H1 (cell line): Measurements from ENCODE around the gene CCL8. TPM values are rescaled to one million over a fixed set of nuclear protein-coding genes. Genes with fewer than 3 reads are reported as not detected.

ENCODE experiments used
- CTCF ChIA-PET: fragments of 300-600 bp; sonication (Branson Sonifier 250); formaldehyde crosslinking; loops from one replicate; lab custom pipeline; 2021; ENCODE audit not compliant: partially characterized antibody; lab: Charles Lee
- POLR2A ChIA-PET: fragments of 300-600 bp; sonication (Branson Sonifier 250); formaldehyde crosslinking; loops from one replicate; lab custom pipeline; 2021; ENCODE audit warnings: inconsistent platforms; ENCODE audit not compliant: partially characterized antibody; lab: Charles Lee
- DNase-seq, 2 experiments: peaks; one replicate each; pipeline versions ENCODE4 v3.0.0 to v3.0.0-alpha.2; 2010 to 2022; ENCODE audit warnings: low spot score in 2 of 2, low read depth in 1 of 2, mixed read lengths in 1 of 2
- FAIRE-seq: peaks from 2 replicates; lab custom pipeline; 2011; peaks lifted over from hg19 to GRCh38; lab: Jason Lieb, UNC
- H2AFZ ChIP-seq: 2 replicates; pipeline ENCODE4 v1.8.1; 2012; ENCODE audit warnings: low read length, inconsistent platforms
- H2AK5ac ChIP-seq: 2 replicates; pipeline ENCODE4 v1.6.1; 2013; ENCODE audit warnings: low read depth, low read length
- H2BK120ac ChIP-seq: replicated peaks from 2 replicates; pipeline ENCODE3; 2013; ENCODE audit warnings: low read depth, low read length, inconsistent platforms
- H2BK12ac ChIP-seq: 2 replicates; pipeline ENCODE4 v1.6.1; 2013; ENCODE audit warnings: low read depth, low read length
- H2BK15ac ChIP-seq: 2 replicates; pipeline ENCODE4 v1.6.1; 2013; ENCODE audit warnings: low read length
- H2BK20ac ChIP-seq: 2 replicates; pipeline ENCODE4 v1.6.1; 2013; ENCODE audit warnings: low read length
- H2BK5ac ChIP-seq: 2 replicates; pipeline ENCODE4 v1.6.1; 2013; ENCODE audit warnings: low read depth, low read length
- H3K14ac ChIP-seq: 2 replicates; pipeline ENCODE4 v1.6.1; 2013; ENCODE audit warnings: inconsistent platforms; ENCODE audit not compliant: insufficient read length
- H3K18ac ChIP-seq: 2 replicates; pipeline ENCODE4 v1.6.1; 2013; ENCODE audit warnings: low read length; ENCODE audit errors: extremely low read depth
- H3K23ac ChIP-seq: 2 replicates; pipeline ENCODE4 v1.6.1; 2013; ENCODE audit warnings: inconsistent platforms; ENCODE audit not compliant: insufficient read length
- H3K23me2 ChIP-seq: 2 replicates; pipeline ENCODE4 v1.6.1; 2013; ENCODE audit warnings: low read depth, low read length
- H3K27ac ChIP-seq: 2 replicates; pipeline ENCODE4 v1.6.1; 2011; ENCODE audit warnings: low read depth, low read length, inconsistent platforms
- H3K27me3 ChIP-seq, 4 experiments: replicated peaks in 1 of 4; 1 replicate in 1 of 4; 2 replicates in 3 of 4; pipeline versions ENCODE4 v1.6.1 to v1.8.1; 2011 to 2013; ENCODE audit warnings: low read length in 3 of 4, mild to moderate bottlenecking in 3 of 4, inconsistent platforms in 2 of 4, mixed read lengths in 2 of 4, moderate library complexity in 1 of 4; ENCODE audit not compliant: control insufficient read depth in 3 of 4, insufficient read depth in 3 of 4; ENCODE audit errors: extremely low read depth in 1 of 4
- H3K36me3 ChIP-seq, 4 experiments: 2 replicates each; pipeline versions ENCODE4 v1.6.1 to v1.8.1; 2011 to 2013; ENCODE audit warnings: mild to moderate bottlenecking in 4 of 4, low read length in 3 of 4, moderate library complexity in 2 of 4, control low read depth in 1 of 4, inconsistent platforms in 1 of 4; ENCODE audit not compliant: insufficient read depth in 4 of 4, control insufficient read depth in 2 of 4
- H3K4ac ChIP-seq: replicated peaks from 2 replicates; pipeline ENCODE3; 2013; ENCODE audit warnings: low read length, low read depth, mixed read lengths, inconsistent platforms; ENCODE audit not compliant: insufficient read length
- H3K4me1 ChIP-seq, 4 experiments: replicated peaks in 1 of 4; 1 replicate in 1 of 4; 2 replicates in 3 of 4; pipeline versions ENCODE4 v1.6.1 to v1.8.1; 2011 to 2013; ENCODE audit warnings: low read length in 3 of 4, inconsistent platforms in 2 of 4, mixed read lengths in 1 of 4; ENCODE audit not compliant: insufficient read depth in 4 of 4, control insufficient read depth in 3 of 4
- H3K4me2 ChIP-seq, 2 experiments: 2 replicates each; pipeline versions ENCODE4 v1.6.1 to v1.8.1; 2011 to 2013; ENCODE audit warnings: low read depth in 2 of 2, low read length in 2 of 2, control low read depth in 1 of 2, inconsistent platforms in 1 of 2, mild to moderate bottlenecking in 1 of 2; ENCODE audit not compliant: insufficient read depth in 1 of 2
- H3K4me3 ChIP-seq, 4 experiments: fragments of 200-600, 300-600 bp in 1 of 4; sonication (generic), shearing (Covaris generic), sonication (Bioruptor Twin) in 1 of 4; 2 replicates each; pipeline versions ENCODE4 v1.5.1 to v1.8.1; 2011 to 2016; ENCODE audit warnings: low read length in 4 of 4, low read depth in 3 of 4, control low read depth in 2 of 4, inconsistent platforms in 2 of 4, mild to moderate bottlenecking in 2 of 4, mixed read lengths in 1 of 4, moderate library complexity in 1 of 4; ENCODE audit not compliant: insufficient read depth in 2 of 4; ENCODE audit errors: extremely low read depth in 1 of 4
- H3K56ac ChIP-seq: replicated peaks from 2 replicates; pipeline ENCODE3; 2013; ENCODE audit warnings: low read depth, mild to moderate bottlenecking, mixed read lengths, low read length, inconsistent platforms; ENCODE audit not compliant: insufficient read length
- H3K79me1 ChIP-seq: 2 replicates; pipeline ENCODE4 v1.6.1; 2013; ENCODE audit warnings: low read depth, low read length, control low read depth
- H3K79me2 ChIP-seq, 2 experiments: 2 replicates each; pipeline versions ENCODE4 v1.6.1 to v1.8.1; 2012 to 2013; ENCODE audit warnings: low read length in 2 of 2, mild to moderate bottlenecking in 2 of 2, inconsistent platforms in 1 of 2; ENCODE audit not compliant: insufficient read depth in 2 of 2, control insufficient read depth in 1 of 2
- H3K9ac ChIP-seq, 4 experiments: replicated peaks in 1 of 4; 1 replicate in 1 of 4; 2 replicates in 3 of 4; pipeline versions ENCODE4 v1.6.1 to v1.8.1; 2011 to 2013; ENCODE audit warnings: low read depth in 3 of 4, low read length in 3 of 4, control low read depth in 2 of 4, mild to moderate bottlenecking in 2 of 4, moderate library complexity in 2 of 4, inconsistent platforms in 1 of 4; ENCODE audit errors: extremely low read depth in 1 of 4
- H3K9me3 ChIP-seq, 2 experiments: 2 replicates each; pipeline versions ENCODE4 v1.6.1 to v1.8.1; 2012 to 2013; ENCODE audit warnings: mild to moderate bottlenecking in 2 of 2, moderate library complexity in 2 of 2, control low read depth in 1 of 2, inconsistent platforms in 1 of 2, low read depth in 1 of 2, low read length in 1 of 2, mixed read lengths in 1 of 2; ENCODE audit not compliant: insufficient read depth in 2 of 2
- H4K20me1 ChIP-seq, 2 experiments: replicated peaks in 1 of 2; 2 replicates each; pipeline versions ENCODE3 to v1.8.1; 2011 to 2013; ENCODE audit warnings: inconsistent platforms in 2 of 2, low read length in 2 of 2, mild to moderate bottlenecking in 1 of 2; ENCODE audit not compliant: insufficient read depth in 2 of 2, control insufficient read depth in 1 of 2
- H4K5ac ChIP-seq: 2 replicates; pipeline ENCODE4 v1.6.1; 2013; ENCODE audit warnings: low read length, low read depth, mixed read lengths, inconsistent platforms; ENCODE audit not compliant: insufficient read length
- H4K8ac ChIP-seq: 2 replicates; pipeline ENCODE4 v1.8.0; 2013; ENCODE audit warnings: mild to moderate bottlenecking, moderate library complexity, low read length, inconsistent platforms; ENCODE audit not compliant: insufficient read depth; ENCODE audit errors: extremely low read depth
- H4K91ac ChIP-seq: replicated peaks from 2 replicates; pipeline ENCODE3; 2013; ENCODE audit warnings: low read length, mixed read lengths, inconsistent platforms; ENCODE audit not compliant: insufficient read length
- CHD2 ChIP-seq: IDR thresholded peaks from 2 replicates; pipeline ENCODE4 v1.6.1; 2012; ENCODE audit warnings: low read length, improper control_type of control experiment
- CREB1 ChIP-seq: IDR thresholded peaks from 2 replicates; pipeline ENCODE4 v1.6.1; 2012; ENCODE audit warnings: inconsistent platforms
- EGR1 ChIP-seq: IDR thresholded peaks from 2 replicates; pipeline ENCODE4 v1.6.1; 2011; ENCODE audit warnings: low read depth, low read length, borderline replicate concordance
- JUND ChIP-seq: IDR thresholded peaks from 2 replicates; pipeline ENCODE4 v1.6.1; 2011; ENCODE audit warnings: mild to moderate bottlenecking, improper control_type of control experiment, low read length
- NRF1 ChIP-seq: IDR thresholded peaks from 2 replicates; pipeline ENCODE4 v1.6.1; 2011; ENCODE audit warnings: mild to moderate bottlenecking, low read depth, low read length, improper control_type of control experiment
- PHF8 ChIP-seq: fragments of 200-600 bp; sonication (generic); conservative IDR thresholded peaks from 2 replicates; pipeline ENCODE4 v1.7.1; 2012; ENCODE audit warnings: low read depth, mild to moderate bottlenecking, inconsistent platforms, low read length, moderate library complexity
- POLR2A ChIP-seq, 2 experiments: IDR thresholded peaks; 1 replicate in 1 of 2; 2 replicates in 1 of 2; pipeline ENCODE4 v1.6.1; 2011; ENCODE audit warnings: low read depth in 2 of 2, low read length in 2 of 2, mild to moderate bottlenecking in 2 of 2; ENCODE audit errors: control extremely low read depth in 1 of 2
- RNF2 ChIP-seq: fragments of 200-900, 300-1000 bp; sonication (generic); IDR thresholded peaks from 2 replicates; pipeline ENCODE4 v1.7.1; 2016; ENCODE audit warnings: borderline replicate concordance, low read depth, mild to moderate bottlenecking, antibody characterized with exemption, low read length; ENCODE audit not compliant: poor library complexity, severe bottlenecking; ENCODE audit errors: missing control alignments
- SAP30 ChIP-seq: fragments of 300-600 bp; sonication (generic); IDR thresholded peaks from 2 replicates; pipeline ENCODE4 v1.7.1; 2012; ENCODE audit warnings: low read length, moderate library complexity, mild to moderate bottlenecking, inconsistent platforms; ENCODE audit not compliant: insufficient read depth, insufficient replicate concordance
- SIX5 ChIP-seq: IDR thresholded peaks from 2 replicates; pipeline ENCODE4 v1.6.1; 2011; ENCODE audit warnings: mild to moderate bottlenecking, low read depth, low read length
- WGBS, 2 experiments: shearing (Covaris generic) in 1 of 2; methylation state at CpG; one replicate each; pipeline versions ENCODE4 v1.1.6 to v1.1.7; 2013 to 2015; ENCODE audit warnings: low lambda C conversion rate in 2 of 2, mixed read lengths in 2 of 2, inconsistent platforms in 1 of 2, low coverage in 1 of 2, missing lambda C conversion rate in 1 of 2; ENCODE audit not compliant: insufficient replicate concordance in 2 of 2, insufficient coverage in 1 of 2, insufficient read length in 1 of 2; ENCODE audit errors: extremely low coverage in 1 of 2, missing lambda C conversion rate in 1 of 2; 5-methylcytosine and 5-hydroxymethylcytosine counted together
- polyA plus RNA-seq, 7 experiments: library from polyadenylated mRNA; depleted of rRNA in 3 of 7; stranded (reverse) in 5 of 7; unstranded in 2 of 7; fragments of >200 nt in 5 of 7; fragments of 200-250 nt in 2 of 7; gene quantifications; 1 replicate in 5 of 7; 2 replicates in 1 of 7; 4 replicates in 1 of 7; pipeline versions ENCODE4 v1.2.1 to v1.2.3, GENCODE V29; 2011 to 2013; ENCODE audit warnings: missing spikeins in 2 of 7, mixed read lengths in 2 of 7
- total RNA-seq: library from RNA; stranded (reverse); fragmentation: NEBNext Ultra II Directional; extraction: Animal tissue kit (Norgen Biotek cat#: 25700); gene quantifications from 2 replicates; pipeline ENCODE4 v1.2.1, GENCODE V29; 2021
- TF ChIP-seq, protein P1 (sequence below): IDR thresholded peaks from 2 replicates; pipeline ENCODE4 v1.6.1; 2011; ENCODE audit warnings: low read depth, mild to moderate bottlenecking, low read length; ENCODE audit not compliant: insufficient read depth
- TF ChIP-seq, protein P2 (sequence below), 3 experiments: IDR thresholded peaks; 1 replicate in 2 of 3; 2 replicates in 1 of 3; pipeline versions ENCODE4 v1.5.1 to v1.6.1; 2011; ENCODE audit warnings: low read length in 3 of 3, mild to moderate bottlenecking in 3 of 3, inconsistent platforms in 2 of 3, low read depth in 1 of 3, moderate library complexity in 1 of 3; ENCODE audit not compliant: insufficient read depth in 1 of 3; ENCODE audit errors: control extremely low read depth in 1 of 3

CCL8 gene
- total and polyA plus RNA-seq, 2 of the 8 experiments (the other 6 are each of a cell fraction or from before 2014, with no cell fraction given): not detected

DNA sequence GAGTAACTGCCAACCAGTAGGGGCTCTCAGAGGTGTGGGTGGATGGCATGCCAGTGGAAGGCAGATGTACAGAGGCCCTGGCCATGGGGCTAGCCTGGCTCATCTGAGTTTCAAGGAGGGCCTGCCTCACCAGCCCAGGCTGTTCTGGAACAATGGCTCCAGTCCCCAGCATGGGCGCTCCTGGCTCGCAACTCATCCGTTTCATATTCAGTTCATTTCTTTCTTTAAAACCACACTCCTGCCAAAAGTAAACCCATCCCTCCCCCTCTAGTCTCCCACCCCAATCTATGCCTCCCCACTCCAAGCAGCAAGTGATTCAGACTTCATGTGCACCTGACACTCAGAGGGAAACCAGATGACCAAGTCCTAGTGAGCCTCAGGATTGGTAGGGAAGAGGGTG lies 39.4 kb downstream of the CCL8 start:
- H4K8ac ChIP-seq: no peak overlapping the region
- no peak overlapping the region for H3K4me2 ChIP-seq
- H2AFZ ChIP-seq: no peak overlapping the region
- no peak overlapping the region for H2BK20ac ChIP-seq
- no peaks in the 10 kb centered on the region for H3K27me3 ChIP-seq
- H2BK12ac ChIP-seq: no peak overlapping the region
- H2BK5ac ChIP-seq: no peak overlapping the region
- no peaks in the 10 kb centered on the region for H3K79me2 ChIP-seq
- H3K27ac ChIP-seq: no peak overlapping the region
- no peak overlapping the region for H4K5ac ChIP-seq
- no peak overlapping the region for H3K4me3 ChIP-seq
- no peak overlapping the region for H3K9ac ChIP-seq
- H3K4ac ChIP-seq: no peak overlapping the region
- FAIRE-seq (no peak), DNase-seq (no peak)
- H3K9me3 ChIP-seq: no peaks in the 10 kb centered on the region
- no peak overlapping the region for H4K91ac ChIP-seq
- H3K14ac ChIP-seq: no peak overlapping the region
- WGBS, 2 experiments: 93% methylated on average over 3 of the region's 3 CpGs; no CpG with 5 or more reads in 1 of the 2 experiments
- H3K79me1 ChIP-seq: no peaks in the 10 kb centered on the region
- no peak overlapping the region for H3K18ac ChIP-seq
- H3K23me2 ChIP-seq: no peaks in the 10 kb centered on the region; the same call in 1 of the 2 replicates
- no peak overlapping the region for H2AK5ac ChIP-seq
- no peaks in the 10 kb centered on the region for H4K20me1 ChIP-seq
- H3K23ac ChIP-seq: no peak overlapping the region
- ChIA-PET CTCF (interaction anchor here (1.5 to 15.7 kb wide), 7 partner anchors 14 to 212 kb away, joined by 3 to 442 read pairs (median 9); no protein-coding TSS in a partner anchor), POLR2A (no interaction called here)
- no peak overlapping the region for H3K56ac ChIP-seq
- no peak overlapping the region for H2BK15ac ChIP-seq
- H2BK120ac ChIP-seq: no peak overlapping the region
- no peaks in the 10 kb centered on the region for H3K4me1 ChIP-seq
- H3K36me3 ChIP-seq: no peaks in the 10 kb centered on the region
- TF ChIP-seq CREB1: no peak
- TF ChIP-seq, protein P1, sequence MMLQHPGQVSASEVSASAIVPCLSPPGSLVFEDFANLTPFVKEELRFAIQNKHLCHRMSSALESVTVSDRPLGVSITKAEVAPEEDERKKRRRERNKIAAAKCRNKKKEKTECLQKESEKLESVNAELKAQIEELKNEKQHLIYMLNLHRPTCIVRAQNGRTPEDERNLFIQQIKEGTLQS: no peak
- TF ChIP-seq JUND: no peak
- no peak for TF ChIP-seq SAP30
- no peak for TF ChIP-seq POLR2A (IDR thresholded peaks at IDR 0.05; ENCODE audit: control extremely low read depth in 1 of 2, low read depth in 2 of 2, low read length in 2 of 2)
- TF ChIP-seq NRF1: no peak
- TF ChIP-seq SIX5: no peak
- TF ChIP-seq PHF8: no peak
- TF ChIP-seq RNF2: no peak
- TF ChIP-seq EGR1: no peak
- TF ChIP-seq, protein P2, sequence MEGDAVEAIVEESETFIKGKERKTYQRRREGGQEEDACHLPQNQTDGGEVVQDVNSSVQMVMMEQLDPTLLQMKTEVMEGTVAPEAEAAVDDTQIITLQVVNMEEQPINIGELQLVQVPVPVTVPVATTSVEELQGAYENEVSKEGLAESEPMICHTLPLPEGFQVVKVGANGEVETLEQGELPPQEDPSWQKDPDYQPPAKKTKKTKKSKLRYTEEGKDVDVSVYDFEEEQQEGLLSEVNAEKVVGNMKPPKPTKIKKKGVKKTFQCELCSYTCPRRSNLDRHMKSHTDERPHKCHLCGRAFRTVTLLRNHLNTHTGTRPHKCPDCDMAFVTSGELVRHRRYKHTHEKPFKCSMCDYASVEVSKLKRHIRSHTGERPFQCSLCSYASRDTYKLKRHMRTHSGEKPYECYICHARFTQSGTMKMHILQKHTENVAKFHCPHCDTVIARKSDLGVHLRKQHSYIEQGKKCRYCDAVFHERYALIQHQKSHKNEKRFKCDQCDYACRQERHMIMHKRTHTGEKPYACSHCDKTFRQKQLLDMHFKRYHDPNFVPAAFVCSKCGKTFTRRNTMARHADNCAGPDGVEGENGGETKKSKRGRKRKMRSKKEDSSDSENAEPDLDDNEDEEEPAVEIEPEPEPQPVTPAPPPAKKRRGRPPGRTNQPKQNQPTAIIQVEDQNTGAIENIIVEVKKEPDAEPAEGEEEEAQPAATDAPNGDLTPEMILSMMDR (IDR thresholded peaks at IDR 0.05; ENCODE audit: control extremely low read depth in 1 of 3, insufficient read depth in 1 of 3, low read depth in 1 of 3, low read length in 3 of 3): no peak
- TF ChIP-seq CHD2: no peak
